ENCODE results near the gene TBCK.

DNA sequence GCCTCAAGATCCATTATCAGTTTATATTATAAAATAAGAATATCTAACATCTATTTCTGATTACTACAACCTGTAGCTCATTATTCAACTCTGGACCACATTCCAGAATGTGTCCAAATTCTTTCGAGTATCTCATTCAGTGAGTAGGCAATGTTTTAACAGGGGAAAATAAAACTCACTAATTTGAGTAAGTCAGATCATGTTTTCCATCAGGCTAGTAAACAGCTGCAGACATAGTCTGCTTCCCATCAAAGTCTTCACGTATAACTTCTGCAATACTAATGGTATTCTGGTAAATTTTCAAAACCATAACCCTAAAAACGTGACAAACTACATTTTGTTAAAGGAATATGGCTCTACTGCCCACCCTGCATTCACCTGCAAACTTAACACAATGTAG lies 31.8 kb downstream of the TBCK start:
- no peak for TF ChIP-seq GATA3 (IDR thresholded peaks at IDR 0.05; ENCODE audit: low read depth, low read length)
- no peak for TF ChIP-seq GATA2 (IDR thresholded peaks at IDR 0.05; ENCODE audit: low read depth, low read length)

Data from SH-SY5Y (cell line).